GM18858 (cell line): Measurements from ENCODE around the gene TRIM14.

Source experiments
- ATAC-seq: cut with Tn5 transposase; IDR thresholded peaks from one replicate; pipeline ENCODE4 v1.9.1; 2021; ENCODE audit not compliant: unreplicated experiment

Gene TRIM14

GRCh38 chr9:98118640-98119601, at the start of gene TRIM14:
TRIM14 (minus strand) TSS chr9:98119222; CDS start chr9:98119188, 34 bp downstream.
- peak; percentile 48 for ATAC-seq

GRCh38 chr9:98168153-98168780, 49.2 kb upstream of the TRIM14 start:
- ATAC-seq = no peak

- no peak for ATAC-seq
Measured at GRCh38 chr9:98164912-98165311, 45.9 kb upstream of the TRIM14 start.

- ATAC-seq = no peak
Measured at GRCh38 chr9:98162613-98163012, 43.6 kb upstream of the TRIM14 start.

GRCh38 chr9:98161851-98162250, 42.8 kb upstream of the TRIM14 start:
- no peak for ATAC-seq

- ATAC-seq = no peak
Measured at GRCh38 chr9:98159790-98160189, 40.8 kb upstream of the TRIM14 start.

- ATAC-seq = no peak
Measured at GRCh38 chr9:98159301-98159700, 40.3 kb upstream of the TRIM14 start.

- no peak for ATAC-seq
Measured at GRCh38 chr9:98158071-98158831, 39.2 kb upstream of the TRIM14 start.

- ATAC-seq = no peak
Measured at GRCh38 chr9:98157372-98157771, 38.4 kb upstream of the TRIM14 start.

- ATAC-seq = no peak
Measured at GRCh38 chr9:98154678-98155077, 35.7 kb upstream of the TRIM14 start.

GRCh38 chr9:98152526-98152925, 33.5 kb upstream of the TRIM14 start:
- no peak for ATAC-seq

- no peak for ATAC-seq
Measured at GRCh38 chr9:98150721-98151120, 31.7 kb upstream of the TRIM14 start.

GRCh38 chr9:98150164-98150563, 31.1 kb upstream of the TRIM14 start:
- ATAC-seq = no peak

GRCh38 chr9:98149422-98149821, 30.4 kb upstream of the TRIM14 start:
- ATAC-seq = no peak

- no peak for ATAC-seq
Measured at GRCh38 chr9:98148486-98148885, 29.5 kb upstream of the TRIM14 start.

GRCh38 chr9:98147582-98147981, 28.6 kb upstream of the TRIM14 start:
- ATAC-seq = no peak

- ATAC-seq = no peak
Measured at GRCh38 chr9:98146101-98146991, 27.3 kb upstream of the TRIM14 start.

- no peak for ATAC-seq
Measured at GRCh38 chr9:98144631-98145030, 25.6 kb upstream of the TRIM14 start.

GRCh38 chr9:98144076-98144475, 25.1 kb upstream of the TRIM14 start:
- ATAC-seq = no peak

GRCh38 chr9:98142925-98143481, 24.0 kb upstream of the TRIM14 start:
- ATAC-seq = no peak
